Sigmoid colon (tissue), 3 donors: ENCODE measurements around the gene MAPK10.

Experiments
- CTCF ChIP-seq, 4 experiments: fragments of 450-650 bp in 3 of 4; fragments of 200-600 bp in 1 of 4; IDR thresholded peaks; one replicate each; pipeline ENCODE4 v1.5.1; 2016 to 2019; ENCODE audit warnings: antibody characterized with exemption in 4 of 4, mild to moderate bottlenecking in 3 of 4, moderate library complexity in 2 of 4
- POLR2A ChIP-seq, 2 donors: fragments of 450-650 bp; IDR thresholded peaks; one replicate each; pipeline ENCODE4 v1.6.1; 2016; ENCODE audit warnings: antibody characterized with exemption in 2 of 2, mild to moderate bottlenecking in 2 of 2, moderate library complexity in 2 of 2

GRCh38 chr4:85964298-85964697 lies 395.6 kb downstream of the MAPK10 start:
- TF ChIP-seq CTCF (IDR thresholded peaks at IDR 0.05): peak in 1 of 4 experiments; percentile 6
- TF ChIP-seq POLR2A (IDR thresholded peaks at IDR 0.05): no peak
